Measurements from ENCODE around the gene RYR1. TPM values are rescaled to one million over a fixed set of nuclear protein-coding genes. Genes with fewer than 3 reads are reported as not detected.

The RYR1 gene
- total RNA-seq, 2 donors from 2014 or later: 0.84 to 3.3 TPM

DNA sequence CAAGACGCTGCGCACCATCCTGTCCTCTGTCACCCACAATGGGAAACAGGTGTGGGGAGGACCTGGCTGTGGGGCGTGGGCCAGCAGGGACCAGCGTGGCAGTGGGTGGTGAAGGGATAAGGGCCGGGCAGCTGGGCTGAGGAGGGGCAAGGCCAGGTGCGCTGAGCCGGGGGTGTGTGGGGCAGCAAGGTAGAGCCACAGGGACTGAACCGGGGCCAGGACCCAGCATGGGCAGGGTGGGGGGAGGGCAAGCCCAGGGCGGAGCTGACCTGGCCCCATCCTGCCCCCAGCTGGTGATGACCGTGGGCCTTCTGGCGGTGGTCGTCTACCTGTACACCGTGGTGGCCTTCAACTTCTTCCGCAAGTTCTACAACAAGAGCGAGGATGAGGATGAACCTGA lies 146.6 kb downstream of the RYR1 start:
- Histone ChIP-seq H3K27me3 (ENCODE audit: control insufficient read depth, insufficient read depth, low read length, poor library complexity, severe bottlenecking) (no peaks in the 10 kb centered on the region), H3K4me1 (ENCODE audit: control insufficient read depth, insufficient read depth, low read length) (no peaks in the 10 kb centered on the region), H3K36me3 (ENCODE audit: control insufficient read depth, insufficient read depth, low read length) (no peaks in the 10 kb centered on the region), H3K9ac (ENCODE audit: extremely low read depth, low read length, poor library complexity, severe bottlenecking) (no peak overlapping the region), H3K27ac (ENCODE audit: low read depth, low read length) (no peak overlapping the region), H3K9me3 (ENCODE audit: control insufficient read depth, low read length) (no peaks in the 10 kb centered on the region), H3K4me3 (ENCODE audit: low read length) (no peak overlapping the region)
- no peak overlapping the region for H3K4me3 Mint-ChIP-seq
- no peak for DNase-seq
- H3K27ac Mint-ChIP-seq: no peak overlapping the region
- H3K27me3 Mint-ChIP-seq (ENCODE audit: insufficient read depth): no peaks in the 10 kb centered on the region
- no peaks in the 10 kb centered on the region for H3K9me3 Mint-ChIP-seq
- WGBS, 2 experiments (ENCODE audit: insufficient coverage in 1 of 2, insufficient read length in 1 of 2): 92 to 100% methylated on average over 5 to 15 of the region's 15 CpGs
- no peaks in the 10 kb centered on the region for H3K36me3 Mint-ChIP-seq (ENCODE audit: low read depth)
- H3K4me1 Mint-ChIP-seq: no peaks in the 10 kb centered on the region
- TF ChIP-seq, protein P1, sequence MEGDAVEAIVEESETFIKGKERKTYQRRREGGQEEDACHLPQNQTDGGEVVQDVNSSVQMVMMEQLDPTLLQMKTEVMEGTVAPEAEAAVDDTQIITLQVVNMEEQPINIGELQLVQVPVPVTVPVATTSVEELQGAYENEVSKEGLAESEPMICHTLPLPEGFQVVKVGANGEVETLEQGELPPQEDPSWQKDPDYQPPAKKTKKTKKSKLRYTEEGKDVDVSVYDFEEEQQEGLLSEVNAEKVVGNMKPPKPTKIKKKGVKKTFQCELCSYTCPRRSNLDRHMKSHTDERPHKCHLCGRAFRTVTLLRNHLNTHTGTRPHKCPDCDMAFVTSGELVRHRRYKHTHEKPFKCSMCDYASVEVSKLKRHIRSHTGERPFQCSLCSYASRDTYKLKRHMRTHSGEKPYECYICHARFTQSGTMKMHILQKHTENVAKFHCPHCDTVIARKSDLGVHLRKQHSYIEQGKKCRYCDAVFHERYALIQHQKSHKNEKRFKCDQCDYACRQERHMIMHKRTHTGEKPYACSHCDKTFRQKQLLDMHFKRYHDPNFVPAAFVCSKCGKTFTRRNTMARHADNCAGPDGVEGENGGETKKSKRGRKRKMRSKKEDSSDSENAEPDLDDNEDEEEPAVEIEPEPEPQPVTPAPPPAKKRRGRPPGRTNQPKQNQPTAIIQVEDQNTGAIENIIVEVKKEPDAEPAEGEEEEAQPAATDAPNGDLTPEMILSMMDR (conservative IDR thresholded peaks at IDR 0.05): no peak

DNA sequence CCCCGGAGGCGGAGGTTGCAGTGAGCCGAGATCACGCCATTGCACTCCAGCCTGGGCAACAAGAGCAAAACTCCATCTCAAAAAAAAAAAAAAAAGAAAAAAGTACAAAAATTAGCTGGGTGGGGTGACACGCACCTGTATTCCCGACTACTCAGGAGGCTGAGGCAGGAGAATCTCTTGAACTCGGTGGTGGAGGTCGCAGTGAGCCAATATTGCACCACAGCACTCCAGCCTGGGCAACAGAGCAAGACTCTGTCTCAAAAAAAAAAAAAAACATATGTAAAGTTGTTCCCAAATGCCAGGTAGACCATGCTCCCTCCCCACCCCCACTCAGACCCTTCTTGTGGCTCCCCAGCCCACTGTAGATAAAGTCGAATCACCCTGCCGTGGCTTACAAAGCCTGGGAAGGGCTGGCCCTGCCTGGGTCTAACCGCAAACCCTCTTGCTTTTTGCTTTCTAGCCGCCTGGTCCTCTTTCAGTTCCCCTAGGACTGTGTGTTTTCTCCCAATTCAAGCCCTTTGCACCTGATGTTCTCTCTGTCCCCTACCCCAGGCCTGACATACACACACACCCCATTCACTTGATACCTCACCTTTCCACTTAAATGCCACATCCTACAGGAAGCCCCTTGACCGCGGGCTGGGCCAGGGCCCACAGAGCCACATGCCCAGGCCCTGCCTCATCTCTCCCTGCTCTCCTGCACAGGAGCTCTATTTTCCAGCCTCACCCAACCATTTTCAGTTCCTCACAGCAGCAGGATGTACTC lies 149.9 kb downstream of the RYR1 start:
- 86 to 92% methylated on average over 6 to 14 of the region's 14 CpGs for WGBS, 2 experiments (ENCODE audit: insufficient coverage in 1 of 2, insufficient read length in 1 of 2)
- Mint-ChIP-seq H3K4me3 (no peak overlapping the region), H3K36me3 (ENCODE audit: low read depth) (no peaks in the 10 kb centered on the region)

DNA sequence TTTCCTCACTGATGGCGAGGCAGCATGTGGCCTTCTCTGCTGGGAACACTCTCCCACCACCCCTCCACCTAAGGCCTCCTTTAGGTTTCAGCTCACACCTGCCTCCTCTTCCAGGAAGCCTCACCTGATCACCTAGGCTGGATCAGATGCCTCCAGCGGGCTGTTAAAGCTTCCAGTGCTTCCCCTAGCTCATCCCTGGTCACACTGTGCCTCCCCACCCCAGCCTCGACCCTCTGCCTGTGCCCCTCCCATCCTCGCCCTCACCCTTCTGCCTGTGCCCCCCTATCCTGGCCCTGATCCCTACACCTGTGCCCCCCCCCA lies 150.5 kb downstream of the RYR1 start:
- no peaks in the 10 kb centered on the region for H3K36me3 Mint-ChIP-seq (ENCODE audit: low read depth)
- Histone ChIP-seq H3K27me3 (ENCODE audit: control insufficient read depth, insufficient read depth, low read length, poor library complexity, severe bottlenecking) (no peaks in the 10 kb centered on the region), H3K4me3 (ENCODE audit: low read length) (no peak overlapping the region), H3K4me1 (ENCODE audit: control insufficient read depth, insufficient read depth, low read length) (no peaks in the 10 kb centered on the region), H3K36me3 (ENCODE audit: control insufficient read depth, insufficient read depth, low read length) (no peaks in the 10 kb centered on the region), H3K27ac (ENCODE audit: low read depth, low read length) (no peak overlapping the region), H3K9me3 (ENCODE audit: control insufficient read depth, low read length) (no peaks in the 10 kb centered on the region), H3K9ac (ENCODE audit: extremely low read depth, low read length, poor library complexity, severe bottlenecking) (no peak overlapping the region)
- H3K4me1 Mint-ChIP-seq: no peaks in the 10 kb centered on the region
- no peak overlapping the region for H3K27ac Mint-ChIP-seq
- no peaks in the 10 kb centered on the region for H3K27me3 Mint-ChIP-seq (ENCODE audit: insufficient read depth)
- H3K9me3 Mint-ChIP-seq: no peaks in the 10 kb centered on the region
- no peak overlapping the region for H3K4me3 Mint-ChIP-seq
- TF ChIP-seq, protein P1 (conservative IDR thresholded peaks at IDR 0.05): no peak
- no peak for DNase-seq
- WGBS, 2 experiments (ENCODE audit: insufficient coverage in 1 of 2, insufficient read length in 1 of 2): 79 to 92% methylated on average over 3 to 4 of the region's 4 CpGs

More for the DNA sequence above, 149.9 kb downstream of the RYR1 start:
- H3K27me3 Mint-ChIP-seq (ENCODE audit: insufficient read depth): no peaks in the 10 kb centered on the region
- TF ChIP-seq, protein P1 (conservative IDR thresholded peaks at IDR 0.05): no peak
- H3K9ac ChIP-seq (ENCODE audit: extremely low read depth, low read length, poor library complexity, severe bottlenecking): no peak overlapping the region
- H3K9me3 Mint-ChIP-seq: no peaks in the 10 kb centered on the region
- no peaks in the 10 kb centered on the region for H3K27me3 ChIP-seq (ENCODE audit: control insufficient read depth, insufficient read depth, low read length, poor library complexity, severe bottlenecking)
- no peaks in the 10 kb centered on the region for H3K4me1 Mint-ChIP-seq
- H3K4me1 ChIP-seq (ENCODE audit: control insufficient read depth, insufficient read depth, low read length): no peaks in the 10 kb centered on the region
- H3K27ac Mint-ChIP-seq: no peak overlapping the region
- H3K9me3 ChIP-seq (ENCODE audit: control insufficient read depth, low read length): no peaks in the 10 kb centered on the region
- no peak for DNase-seq
- no peaks in the 10 kb centered on the region for H3K36me3 ChIP-seq (ENCODE audit: control insufficient read depth, insufficient read depth, low read length)
- H3K27ac ChIP-seq (ENCODE audit: low read depth, low read length): no peak overlapping the region
- H3K4me3 ChIP-seq (ENCODE audit: low read length): no peak overlapping the region
